GM23338 (cell line): ENCODE results near the gene SORL1. TPM values are rescaled to one million over a fixed set of nuclear protein-coding genes. Genes with fewer than 3 reads are reported as not detected.

Source experiments
- ATAC-seq: fragments of 200-7000 bp; cut with Tn5 transposase; 3 replicates; pipeline ENCODE4 v1.9.1; 2020
- DNase-seq: peaks from one replicate; pipeline ENCODE4 v3.0.0-alpha.2; 2015; ENCODE audit warnings: low spot score
- H2AFZ ChIP-seq: fragments of 200-600 bp; sonication (generic); 2 replicates; pipeline ENCODE4 v1.8.0; 2016; ENCODE audit warnings: antibody characterized with exemption, mild to moderate bottlenecking, moderate library complexity
- H3F3A ChIP-seq: fragments of 200-600 bp; sonication (generic); replicated peaks from 2 replicates; pipeline ENCODE4 v1.8.0; 2017; ENCODE audit warnings: antibody characterized with exemption, mixed run types, low read depth
- H3K27ac ChIP-seq: fragments of 200-600 bp; sonication (generic); 2 replicates; pipeline ENCODE4 v1.6.1; 2016; ENCODE audit warnings: low read depth
- H3K27me3 ChIP-seq: fragments of 200-600 bp; sonication (generic); 2 replicates; pipeline ENCODE4 v1.8.0; 2016; ENCODE audit warnings: mild to moderate bottlenecking, mixed run types, moderate library complexity; ENCODE audit not compliant: insufficient read depth
- H3K36me3 ChIP-seq: fragments of 200-600 bp; sonication (generic); 2 replicates; pipeline ENCODE4 v1.8.0; 2016; ENCODE audit warnings: mild to moderate bottlenecking; ENCODE audit not compliant: insufficient read depth
- H3K4me1 ChIP-seq: fragments of 200-600 bp; sonication (generic); 2 replicates; pipeline ENCODE4 v1.8.0; 2016; ENCODE audit warnings: mild to moderate bottlenecking, moderate library complexity; ENCODE audit not compliant: insufficient read depth
- H3K4me2 ChIP-seq: fragments of 200-600 bp; sonication (generic); 2 replicates; pipeline ENCODE4 v1.7.1; 2017; ENCODE audit warnings: mixed run types
- H3K4me3 ChIP-seq: fragments of 200-600 bp; sonication (generic); 2 replicates; pipeline ENCODE4 v1.6.1; 2016; ENCODE audit warnings: mixed run types
- H3K79me2 ChIP-seq: fragments of 200-600 bp; sonication (generic); replicated peaks from 2 replicates; pipeline ENCODE4 v1.8.0; 2017; ENCODE audit warnings: mild to moderate bottlenecking; ENCODE audit not compliant: insufficient read depth
- H3K9me2 ChIP-seq: fragments of 200-600 bp; sonication (generic); 2 replicates; pipeline ENCODE4 v1.8.0; 2017; ENCODE audit not compliant: insufficient read depth
- H4K20me1 ChIP-seq: fragments of 200-600 bp; sonication (generic); replicated peaks from 2 replicates; pipeline ENCODE4 v1.8.0; 2017; ENCODE audit warnings: mild to moderate bottlenecking; ENCODE audit not compliant: insufficient read depth
- H3K27ac Mint-ChIP-seq: 2 replicates; pipeline ENCODE4 v1.8.0; 2020; ENCODE audit warnings: inconsistent platforms, mild to moderate bottlenecking, moderate library complexity, mixed read lengths
- H3K27me3 Mint-ChIP-seq: 3 replicates; pipeline ENCODE4 v1.8.0; 2022; ENCODE audit warnings: low read depth, mild to moderate bottlenecking, moderate library complexity, mixed read lengths, inconsistent platforms; ENCODE audit not compliant: insufficient read depth, poor library complexity
- H3K36me3 Mint-ChIP-seq: 3 replicates; pipeline ENCODE4 v1.8.0; 2021; ENCODE audit warnings: low read depth, mild to moderate bottlenecking, inconsistent platforms, moderate library complexity, mixed read lengths
- H3K4me1 Mint-ChIP-seq: 3 replicates; pipeline ENCODE4 v1.8.0; 2020; ENCODE audit warnings: mild to moderate bottlenecking, inconsistent platforms, mixed read lengths
- H3K4me3 Mint-ChIP-seq: 3 replicates; pipeline ENCODE4 v1.8.0; 2021; ENCODE audit warnings: moderate library complexity, mild to moderate bottlenecking, inconsistent platforms, mixed read lengths
- H3K9me3 Mint-ChIP-seq: 3 replicates; pipeline ENCODE4 v1.8.0; 2020; ENCODE audit warnings: moderate library complexity, mild to moderate bottlenecking, inconsistent platforms, mixed read lengths
- CREB1 ChIP-seq: fragments of 250-450 bp; sonication (Bioruptor Pico); IDR thresholded peaks from 2 replicates; pipeline ENCODE4 v1.5.0; 2020; ENCODE audit warnings: low read depth, mild to moderate bottlenecking, moderate library complexity
- EZH2 ChIP-seq: fragments of 200-600 bp; sonication (generic); IDR thresholded peaks from one replicate; pipeline ENCODE4 v1.8.0; 2017; ENCODE audit warnings: antibody characterized with exemption, mild to moderate bottlenecking, low read depth; ENCODE audit not compliant: unreplicated experiment
- EZH2phosphoT487 ChIP-seq: fragments of 200-600 bp; sonication (generic); IDR thresholded peaks from one replicate; pipeline ENCODE4 v1.8.1; 2018; ENCODE audit warnings: antibody characterized with exemption; ENCODE audit not compliant: unreplicated experiment
- JUNB ChIP-seq: IDR thresholded peaks from one replicate; pipeline ENCODE4 v1.6.1; 2016; ENCODE audit warnings: antibody characterized with exemption; ENCODE audit not compliant: unreplicated experiment
- NANOG ChIP-seq: IDR thresholded peaks from 2 replicates; pipeline ENCODE4 v1.6.1; 2016; ENCODE audit warnings: antibody characterized with exemption, borderline replicate concordance
- POLR2AphosphoS5 ChIP-seq: IDR thresholded peaks from 2 replicates; pipeline ENCODE4 v1.6.1; 2016; ENCODE audit warnings: antibody characterized with exemption, low read depth
- STAT1 ChIP-seq: IDR thresholded peaks from one replicate; pipeline ENCODE4 v1.6.1; 2016; ENCODE audit warnings: antibody characterized with exemption; ENCODE audit not compliant: unreplicated experiment
- ZNF114 ChIP-seq: fragments of 250-450 bp; sonication (Bioruptor Pico); IDR thresholded peaks from 2 replicates; pipeline ENCODE4 v1.5.0; 2020; ENCODE audit warnings: mild to moderate bottlenecking, moderate library complexity
- ZNF331 ChIP-seq: fragments of 250-450 bp; sonication (Bioruptor Pico); IDR thresholded peaks from 2 replicates; pipeline ENCODE4 v1.5.0; 2020; ENCODE audit warnings: low read depth, mild to moderate bottlenecking, moderate library complexity
- polyA plus RNA-seq: library from polyadenylated mRNA; unstranded; fragments of >200 nt; fragmentation: Nextera tagmentation; extraction: Ambion mirVana; gene quantifications from 2 replicates; pipeline ENCODE4 v1.2.1, GENCODE V29; 2016
- total RNA-seq: library from RNA; depleted of rRNA; stranded (reverse); fragments of >200 nt; shearing (Covaris generic); gene quantifications from 2 replicates; pipeline ENCODE4 v1.2.3, GENCODE V29; 2014
- TF ChIP-seq, protein P1 (sequence below): IDR thresholded peaks from 2 replicates; pipeline ENCODE4 v1.6.1; 2016; ENCODE audit warnings: antibody characterized with exemption
- TF ChIP-seq, protein P2 (sequence below): fragments of 250-450 bp; sonication (Bioruptor Pico); IDR thresholded peaks from 2 replicates; pipeline ENCODE4 v1.5.0; 2020; ENCODE audit warnings: mild to moderate bottlenecking, moderate library complexity
- TF ChIP-seq, protein P3 (sequence below): IDR thresholded peaks from one replicate; pipeline ENCODE4 v1.6.1; 2018; ENCODE audit warnings: antibody characterized with exemption; ENCODE audit not compliant: unreplicated experiment
- TF ChIP-seq, protein P4 (sequence below), 2 experiments: fragments of 200-600 bp in 1 of 2; sonication (generic) in 1 of 2; conservative IDR thresholded peaks; 2 replicates each; pipeline versions ENCODE4 v1.5.1 to v1.6.1; 2016 to 2017; ENCODE audit warnings: antibody characterized with exemption in 2 of 2, low read depth in 2 of 2, mild to moderate bottlenecking in 2 of 2, moderate library complexity in 1 of 2

Gene SORL1
- total and polyA plus RNA-seq, 2 experiments from 2014 or later, result 23.0 to 78.8 TPM

DNA sequence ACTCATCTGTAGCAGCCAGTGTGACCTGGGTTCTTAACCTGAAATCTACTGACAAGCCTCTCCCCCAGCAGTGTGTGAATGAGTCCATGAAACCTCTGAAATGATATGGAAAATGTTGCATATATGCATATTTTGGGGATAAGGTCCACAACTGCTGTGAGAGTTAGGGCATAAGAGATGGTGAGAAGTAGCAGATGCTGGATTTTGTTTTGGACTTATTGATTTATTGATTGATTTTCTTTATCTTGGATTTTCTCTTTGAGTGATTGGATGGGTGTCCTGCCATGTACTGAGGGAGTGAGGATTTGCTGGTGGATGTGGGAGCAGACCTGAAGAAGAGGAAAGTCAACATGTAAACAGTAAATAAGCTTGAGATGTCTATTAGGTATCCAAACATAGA lies 212.0 kb downstream of the SORL1 start:
- no peak overlapping the region for H3K4me3 Mint-ChIP-seq
- TF ChIP-seq EZH2phosphoT487, result no peak
- no peak for TF ChIP-seq JUNB
- no peak for TF ChIP-seq ZNF331 (CRISPR knock-in tag)
- TF ChIP-seq, protein P1, sequence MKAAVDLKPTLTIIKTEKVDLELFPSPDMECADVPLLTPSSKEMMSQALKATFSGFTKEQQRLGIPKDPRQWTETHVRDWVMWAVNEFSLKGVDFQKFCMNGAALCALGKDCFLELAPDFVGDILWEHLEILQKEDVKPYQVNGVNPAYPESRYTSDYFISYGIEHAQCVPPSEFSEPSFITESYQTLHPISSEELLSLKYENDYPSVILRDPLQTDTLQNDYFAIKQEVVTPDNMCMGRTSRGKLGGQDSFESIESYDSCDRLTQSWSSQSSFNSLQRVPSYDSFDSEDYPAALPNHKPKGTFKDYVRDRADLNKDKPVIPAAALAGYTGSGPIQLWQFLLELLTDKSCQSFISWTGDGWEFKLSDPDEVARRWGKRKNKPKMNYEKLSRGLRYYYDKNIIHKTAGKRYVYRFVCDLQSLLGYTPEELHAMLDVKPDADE, result no peak
- TF ChIP-seq, protein P2, sequence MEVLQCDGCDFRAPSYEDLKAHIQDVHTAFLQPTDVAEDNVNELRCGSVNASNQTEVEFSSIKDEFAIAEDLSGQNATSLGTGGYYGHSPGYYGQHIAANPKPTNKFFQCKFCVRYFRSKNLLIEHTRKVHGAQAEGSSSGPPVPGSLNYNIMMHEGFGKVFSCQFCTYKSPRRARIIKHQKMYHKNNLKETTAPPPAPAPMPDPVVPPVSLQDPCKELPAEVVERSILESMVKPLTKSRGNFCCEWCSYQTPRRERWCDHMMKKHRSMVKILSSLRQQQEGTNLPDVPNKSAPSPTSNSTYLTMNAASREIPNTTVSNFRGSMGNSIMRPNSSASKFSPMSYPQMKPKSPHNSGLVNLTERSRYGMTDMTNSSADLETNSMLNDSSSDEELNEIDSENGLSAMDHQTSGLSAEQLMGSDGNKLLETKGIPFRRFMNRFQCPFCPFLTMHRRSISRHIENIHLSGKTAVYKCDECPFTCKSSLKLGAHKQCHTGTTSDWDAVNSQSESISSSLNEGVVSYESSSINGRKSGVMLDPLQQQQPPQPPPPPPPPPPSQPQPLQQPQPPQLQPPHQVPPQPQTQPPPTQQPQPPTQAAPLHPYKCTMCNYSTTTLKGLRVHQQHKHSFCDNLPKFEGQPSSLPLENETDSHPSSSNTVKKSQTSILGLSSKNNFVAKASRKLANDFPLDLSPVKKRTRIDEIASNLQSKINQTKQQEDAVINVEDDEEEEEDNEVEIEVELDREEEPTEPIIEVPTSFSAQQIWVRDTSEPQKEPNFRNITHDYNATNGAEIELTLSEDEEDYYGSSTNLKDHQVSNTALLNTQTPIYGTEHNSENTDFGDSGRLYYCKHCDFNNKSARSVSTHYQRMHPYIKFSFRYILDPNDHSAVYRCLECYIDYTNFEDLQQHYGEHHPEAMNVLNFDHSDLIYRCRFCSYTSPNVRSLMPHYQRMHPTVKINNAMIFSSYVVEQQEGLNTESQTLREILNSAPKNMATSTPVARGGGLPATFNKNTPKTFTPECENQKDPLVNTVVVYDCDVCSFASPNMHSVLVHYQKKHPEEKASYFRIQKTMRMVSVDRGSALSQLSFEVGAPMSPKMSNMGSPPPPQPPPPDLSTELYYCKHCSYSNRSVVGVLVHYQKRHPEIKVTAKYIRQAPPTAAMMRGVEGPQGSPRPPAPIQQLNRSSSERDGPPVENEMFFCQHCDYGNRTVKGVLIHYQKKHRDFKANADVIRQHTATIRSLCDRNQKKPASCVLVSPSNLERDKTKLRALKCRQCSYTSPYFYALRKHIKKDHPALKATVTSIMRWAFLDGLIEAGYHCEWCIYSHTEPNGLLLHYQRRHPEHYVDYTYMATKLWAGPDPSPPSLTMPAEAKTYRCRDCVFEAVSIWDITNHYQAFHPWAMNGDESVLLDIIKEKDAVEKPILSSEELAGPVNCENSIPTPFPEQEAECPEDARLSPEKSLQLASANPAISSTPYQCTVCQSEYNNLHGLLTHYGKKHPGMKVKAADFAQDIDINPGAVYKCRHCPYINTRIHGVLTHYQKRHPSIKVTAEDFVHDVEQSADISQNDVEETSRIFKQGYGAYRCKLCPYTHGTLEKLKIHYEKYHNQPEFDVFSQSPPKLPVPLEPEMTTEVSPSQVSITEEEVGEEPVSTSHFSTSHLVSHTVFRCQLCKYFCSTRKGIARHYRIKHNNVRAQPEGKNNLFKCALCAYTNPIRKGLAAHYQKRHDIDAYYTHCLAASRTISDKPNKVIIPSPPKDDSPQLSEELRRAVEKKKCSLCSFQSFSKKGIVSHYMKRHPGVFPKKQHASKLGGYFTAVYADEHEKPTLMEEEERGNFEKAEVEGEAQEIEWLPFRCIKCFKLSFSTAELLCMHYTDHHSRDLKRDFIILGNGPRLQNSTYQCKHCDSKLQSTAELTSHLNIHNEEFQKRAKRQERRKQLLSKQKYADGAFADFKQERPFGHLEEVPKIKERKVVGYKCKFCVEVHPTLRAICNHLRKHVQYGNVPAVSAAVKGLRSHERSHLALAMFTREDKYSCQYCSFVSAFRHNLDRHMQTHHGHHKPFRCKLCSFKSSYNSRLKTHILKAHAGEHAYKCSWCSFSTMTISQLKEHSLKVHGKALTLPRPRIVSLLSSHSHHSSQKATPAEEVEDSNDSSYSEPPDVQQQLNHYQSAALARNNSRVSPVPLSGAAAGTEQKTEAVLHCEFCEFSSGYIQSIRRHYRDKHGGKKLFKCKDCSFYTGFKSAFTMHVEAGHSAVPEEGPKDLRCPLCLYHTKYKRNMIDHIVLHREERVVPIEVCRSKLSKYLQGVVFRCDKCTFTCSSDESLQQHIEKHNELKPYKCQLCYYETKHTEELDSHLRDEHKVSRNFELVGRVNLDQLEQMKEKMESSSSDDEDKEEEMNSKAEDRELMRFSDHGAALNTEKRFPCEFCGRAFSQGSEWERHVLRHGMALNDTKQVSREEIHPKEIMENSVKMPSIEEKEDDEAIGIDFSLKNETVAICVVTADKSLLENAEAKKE, result no peak
- TF ChIP-seq, protein P3, sequence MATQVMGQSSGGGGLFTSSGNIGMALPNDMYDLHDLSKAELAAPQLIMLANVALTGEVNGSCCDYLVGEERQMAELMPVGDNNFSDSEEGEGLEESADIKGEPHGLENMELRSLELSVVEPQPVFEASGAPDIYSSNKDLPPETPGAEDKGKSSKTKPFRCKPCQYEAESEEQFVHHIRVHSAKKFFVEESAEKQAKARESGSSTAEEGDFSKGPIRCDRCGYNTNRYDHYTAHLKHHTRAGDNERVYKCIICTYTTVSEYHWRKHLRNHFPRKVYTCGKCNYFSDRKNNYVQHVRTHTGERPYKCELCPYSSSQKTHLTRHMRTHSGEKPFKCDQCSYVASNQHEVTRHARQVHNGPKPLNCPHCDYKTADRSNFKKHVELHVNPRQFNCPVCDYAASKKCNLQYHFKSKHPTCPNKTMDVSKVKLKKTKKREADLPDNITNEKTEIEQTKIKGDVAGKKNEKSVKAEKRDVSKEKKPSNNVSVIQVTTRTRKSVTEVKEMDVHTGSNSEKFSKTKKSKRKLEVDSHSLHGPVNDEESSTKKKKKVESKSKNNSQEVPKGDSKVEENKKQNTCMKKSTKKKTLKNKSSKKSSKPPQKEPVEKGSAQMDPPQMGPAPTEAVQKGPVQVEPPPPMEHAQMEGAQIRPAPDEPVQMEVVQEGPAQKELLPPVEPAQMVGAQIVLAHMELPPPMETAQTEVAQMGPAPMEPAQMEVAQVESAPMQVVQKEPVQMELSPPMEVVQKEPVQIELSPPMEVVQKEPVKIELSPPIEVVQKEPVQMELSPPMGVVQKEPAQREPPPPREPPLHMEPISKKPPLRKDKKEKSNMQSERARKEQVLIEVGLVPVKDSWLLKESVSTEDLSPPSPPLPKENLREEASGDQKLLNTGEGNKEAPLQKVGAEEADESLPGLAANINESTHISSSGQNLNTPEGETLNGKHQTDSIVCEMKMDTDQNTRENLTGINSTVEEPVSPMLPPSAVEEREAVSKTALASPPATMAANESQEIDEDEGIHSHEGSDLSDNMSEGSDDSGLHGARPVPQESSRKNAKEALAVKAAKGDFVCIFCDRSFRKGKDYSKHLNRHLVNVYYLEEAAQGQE, result no peak
- TF ChIP-seq, protein P4, sequence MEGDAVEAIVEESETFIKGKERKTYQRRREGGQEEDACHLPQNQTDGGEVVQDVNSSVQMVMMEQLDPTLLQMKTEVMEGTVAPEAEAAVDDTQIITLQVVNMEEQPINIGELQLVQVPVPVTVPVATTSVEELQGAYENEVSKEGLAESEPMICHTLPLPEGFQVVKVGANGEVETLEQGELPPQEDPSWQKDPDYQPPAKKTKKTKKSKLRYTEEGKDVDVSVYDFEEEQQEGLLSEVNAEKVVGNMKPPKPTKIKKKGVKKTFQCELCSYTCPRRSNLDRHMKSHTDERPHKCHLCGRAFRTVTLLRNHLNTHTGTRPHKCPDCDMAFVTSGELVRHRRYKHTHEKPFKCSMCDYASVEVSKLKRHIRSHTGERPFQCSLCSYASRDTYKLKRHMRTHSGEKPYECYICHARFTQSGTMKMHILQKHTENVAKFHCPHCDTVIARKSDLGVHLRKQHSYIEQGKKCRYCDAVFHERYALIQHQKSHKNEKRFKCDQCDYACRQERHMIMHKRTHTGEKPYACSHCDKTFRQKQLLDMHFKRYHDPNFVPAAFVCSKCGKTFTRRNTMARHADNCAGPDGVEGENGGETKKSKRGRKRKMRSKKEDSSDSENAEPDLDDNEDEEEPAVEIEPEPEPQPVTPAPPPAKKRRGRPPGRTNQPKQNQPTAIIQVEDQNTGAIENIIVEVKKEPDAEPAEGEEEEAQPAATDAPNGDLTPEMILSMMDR (conservative IDR thresholded peaks at IDR 0.05; ENCODE audit: low read depth in 2 of 2), result no peak
- no peak for TF ChIP-seq CREB1
- no peak for TF ChIP-seq NANOG
- no peak for TF ChIP-seq ZNF114 (CRISPR knock-in tag)
- TF ChIP-seq STAT1, result no peak
- TF ChIP-seq EZH2, result no peak
- no peak for TF ChIP-seq POLR2AphosphoS5
- Histone ChIP-seq H3K9me2 (peaks cover 4% of the 10 kb centered on the region; the same call in 1 of the 2 replicates), H3K27me3 (no peaks in the 10 kb centered on the region), H3K27ac (no peak overlapping the region), H2AFZ (no peak overlapping the region), H3K4me3 (no peak overlapping the region), H3K79me2 (no peaks in the 10 kb centered on the region), H3K4me2 (no peak overlapping the region), H3K4me1 (no peaks in the 10 kb centered on the region), H4K20me1 (no peaks in the 10 kb centered on the region), H3F3A (no peaks in the 10 kb centered on the region), H3K36me3 (no peaks in the 10 kb centered on the region)
- H3K4me1 Mint-ChIP-seq, result no peaks in the 10 kb centered on the region
- peaks cover 2% of the 10 kb centered on the region for H3K27me3 Mint-ChIP-seq
- DNase-seq (no peak), ATAC-seq (no peak)
- no peak overlapping the region for H3K27ac Mint-ChIP-seq
- no peaks in the 10 kb centered on the region; the same call in 1 of the 3 replicates for H3K9me3 Mint-ChIP-seq
- H3K36me3 Mint-ChIP-seq, result no peaks in the 10 kb centered on the region
